Uterus (tissue), 4 donors: ENCODE measurements around the gene SH2D7. TPM values are rescaled to one million over a fixed set of nuclear protein-coding genes. Genes with fewer than 3 reads are reported as not detected.

Experiments used
- DNase-seq, 2 donors: peaks; one replicate each; pipeline ENCODE4 v3.0.0-alpha.2; 2019 to 2020
- H3K27ac ChIP-seq, 2 donors: fragments of 200-600 bp; sonication (generic); 1 replicate in 1 of 2; 2 replicates in 1 of 2; pipeline ENCODE4 v1.5.1; 2016 to 2018
- H3K27me3 ChIP-seq, 2 donors: fragments of 200-600 bp; sonication (generic); one replicate each; pipeline ENCODE4 v1.5.1; 2018 to 2019; ENCODE audit warnings: control low read depth in 1 of 2
- H3K36me3 ChIP-seq, 2 donors: fragments of 200-600 bp; sonication (generic); one replicate each; pipeline ENCODE4 v1.5.1; 2019; ENCODE audit warnings: control low read depth in 1 of 2
- H3K4me1 ChIP-seq, 2 donors: fragments of 200-600 bp; sonication (generic); one replicate each; pipeline ENCODE4 v1.5.1; 2018 to 2019; ENCODE audit warnings: control low read depth in 1 of 2
- H3K4me3 ChIP-seq, 2 donors: fragments of 200-600 bp; sonication (generic); 1 replicate in 1 of 2; 2 replicates in 1 of 2; pipeline ENCODE4 v1.5.1; 2018 to 2019; ENCODE audit warnings: mild to moderate bottlenecking in 1 of 2
- H3K9me3 ChIP-seq, 2 donors: fragments of 200-600 bp; sonication (generic); one replicate each; pipeline ENCODE4 v1.5.1; 2019; ENCODE audit warnings: control low read depth in 1 of 2
- POLR2A ChIP-seq, 2 donors: fragments of 450-650 bp; IDR thresholded peaks; one replicate each; pipeline ENCODE4 v1.6.1; 2016; ENCODE audit warnings: antibody characterized with exemption in 2 of 2, mild to moderate bottlenecking in 1 of 2, moderate library complexity in 1 of 2
- intact Hi-C: fragments of 100-400 bp; cut with DNase I; formaldehyde crosslinking; loops from one replicate; pipeline ENCODE4 v1.15.1; 2023; ENCODE audit warnings: low total_unique reads
- total RNA-seq, 4 donors: library from RNA; depleted of rRNA in 3 of 4; stranded (reverse); fragments of >200 nt in 3 of 4; gene quantifications; one replicate each; pipeline versions ENCODE4 v1.1.0 to v1.2.4, GENCODE V29; 2014 to 2023
- TF ChIP-seq, protein P1 (sequence below), 4 experiments: fragments of 200-600 bp in 2 of 4; fragments of 450-650 bp in 2 of 4; sonication (generic) in 2 of 4; IDR thresholded peaks; one replicate each; pipeline ENCODE4 v1.5.1; 2016 to 2019; ENCODE audit warnings: antibody characterized with exemption in 4 of 4, mild to moderate bottlenecking in 2 of 4, moderate library complexity in 1 of 4
- donor health status: DM: yes; HTN: yes; CAD: no.

Gene SH2D7
- total RNA-seq, 4 donors from 2014 or later: not detected

GRCh38 chr15:78069462-78070029 lies 22.8 kb upstream of the SH2D7 start:
- Histone ChIP-seq H3K4me1 (peaks cover 21 to 47% of the 10 kb centered on the region in 2 donors), H3K27ac (peak overlapping the region; percentile 82 to 92), H3K27me3 (no peaks in the 10 kb centered on the region), H3K36me3 (no peaks in the 10 kb centered on the region), H3K4me3 (no peak overlapping the region), H3K9me3 (no peaks in the 10 kb centered on the region)
- no peak for DNase-seq
- no peak for TF ChIP-seq POLR2A (IDR thresholded peaks at IDR 0.05)
- TF ChIP-seq, protein P1, sequence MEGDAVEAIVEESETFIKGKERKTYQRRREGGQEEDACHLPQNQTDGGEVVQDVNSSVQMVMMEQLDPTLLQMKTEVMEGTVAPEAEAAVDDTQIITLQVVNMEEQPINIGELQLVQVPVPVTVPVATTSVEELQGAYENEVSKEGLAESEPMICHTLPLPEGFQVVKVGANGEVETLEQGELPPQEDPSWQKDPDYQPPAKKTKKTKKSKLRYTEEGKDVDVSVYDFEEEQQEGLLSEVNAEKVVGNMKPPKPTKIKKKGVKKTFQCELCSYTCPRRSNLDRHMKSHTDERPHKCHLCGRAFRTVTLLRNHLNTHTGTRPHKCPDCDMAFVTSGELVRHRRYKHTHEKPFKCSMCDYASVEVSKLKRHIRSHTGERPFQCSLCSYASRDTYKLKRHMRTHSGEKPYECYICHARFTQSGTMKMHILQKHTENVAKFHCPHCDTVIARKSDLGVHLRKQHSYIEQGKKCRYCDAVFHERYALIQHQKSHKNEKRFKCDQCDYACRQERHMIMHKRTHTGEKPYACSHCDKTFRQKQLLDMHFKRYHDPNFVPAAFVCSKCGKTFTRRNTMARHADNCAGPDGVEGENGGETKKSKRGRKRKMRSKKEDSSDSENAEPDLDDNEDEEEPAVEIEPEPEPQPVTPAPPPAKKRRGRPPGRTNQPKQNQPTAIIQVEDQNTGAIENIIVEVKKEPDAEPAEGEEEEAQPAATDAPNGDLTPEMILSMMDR (IDR thresholded peaks at IDR 0.05): no peak
- intact Hi-C loops: loop anchor here (10.0 kb wide), 1 partner anchor 65 kb away; no protein-coding TSS in a partner anchor

GRCh38 chr15:78070049-78070700 lies 22.2 kb upstream of the SH2D7 start:
- DNase-seq: no peak
- Histone ChIP-seq H3K27me3 (no peaks in the 10 kb centered on the region), H3K4me3 (no peak overlapping the region), H3K27ac (peak overlapping the region; percentile 82 to 92), H3K9me3 (no peaks in the 10 kb centered on the region), H3K36me3 (no peaks in the 10 kb centered on the region), H3K4me1 (peaks cover 21 to 40% of the 10 kb centered on the region in 2 donors)
- TF ChIP-seq POLR2A (IDR thresholded peaks at IDR 0.05): no peak
- TF ChIP-seq, protein P1 (IDR thresholded peaks at IDR 0.05): no peak
- intact Hi-C loops: loop anchor here (10.0 kb wide), 1 partner anchor 65 kb away; no protein-coding TSS in a partner anchor

GRCh38 chr15:78071383-78071782 lies 21.0 kb upstream of the SH2D7 start:
- peaks cover 12 to 34% of the 10 kb centered on the region in 2 donors for H3K4me1 ChIP-seq
- TF ChIP-seq POLR2A (IDR thresholded peaks at IDR 0.05): no peak
- TF ChIP-seq, protein P1 (IDR thresholded peaks at IDR 0.05): no peak
- intact Hi-C loops: loop anchor here (10.0 kb wide), 1 partner anchor 67 kb away; no protein-coding TSS in a partner anchor
- no peaks in the 10 kb centered on the region for H3K9me3 ChIP-seq
- DNase-seq: no peak
- H3K4me3 ChIP-seq: no peak overlapping the region
- peak overlapping the region; percentile 80 to 92 for H3K27ac ChIP-seq
- no peaks in the 10 kb centered on the region for H3K27me3 ChIP-seq
- H3K36me3 ChIP-seq: no peaks in the 10 kb centered on the region

DNA sequence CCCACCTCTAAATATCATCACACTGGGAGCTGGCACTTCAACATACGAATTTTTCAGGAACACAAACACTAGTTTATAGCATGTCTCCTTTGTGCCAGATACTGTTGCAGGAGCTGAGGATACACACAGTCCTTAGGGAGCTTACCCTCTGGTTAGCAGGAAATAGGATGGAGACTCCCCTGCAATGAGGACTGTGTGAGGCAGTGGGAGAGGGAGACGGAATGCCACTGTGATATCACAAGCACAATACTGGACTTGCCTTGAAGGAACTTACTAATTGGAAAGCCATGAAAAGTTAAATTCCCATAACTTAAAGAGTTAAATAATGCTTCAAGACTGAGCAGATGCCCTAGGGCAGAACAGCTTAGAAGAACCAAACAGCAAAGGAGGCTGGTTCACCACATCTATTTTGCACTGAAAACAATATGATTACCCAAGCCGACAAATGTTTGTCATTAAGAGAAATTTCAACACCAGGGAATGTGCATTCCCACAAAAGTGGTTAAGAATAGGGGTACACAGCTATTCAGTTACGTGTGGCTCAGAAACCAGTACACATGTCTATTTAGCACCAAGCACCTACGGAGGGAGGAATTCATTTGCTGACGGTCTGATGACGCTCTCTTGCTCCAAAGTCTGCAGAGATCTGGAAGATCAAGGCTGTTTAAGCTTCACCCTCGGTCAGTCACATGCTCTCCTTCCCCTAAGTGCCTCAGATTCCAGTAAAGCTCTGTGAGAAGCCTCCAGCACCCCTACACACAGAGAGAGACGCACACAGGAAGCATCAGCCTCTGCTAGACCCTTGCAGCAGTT lies 20.1 kb upstream of the SH2D7 start:
- Histone ChIP-seq H3K27me3 (no peaks in the 10 kb centered on the region), H3K36me3 (no peaks in the 10 kb centered on the region), H3K4me1 (peaks cover 12 to 25% of the 10 kb centered on the region in 2 donors), H3K9me3 (no peaks in the 10 kb centered on the region), H3K4me3 (no peak overlapping the region), H3K27ac (peak overlapping the region; percentile 80 to 92)
- intact Hi-C loops: loop anchor here (10.0 kb wide), 1 partner anchor 67 kb away; no protein-coding TSS in a partner anchor
- TF ChIP-seq, protein P1 (IDR thresholded peaks at IDR 0.05): no peak
- peak in 1 of 2 donors; percentile 26 for TF ChIP-seq POLR2A (IDR thresholded peaks at IDR 0.05)
- DNase-seq: peak; percentile 30 to 53
